HFFc6 (cell line): ENCODE data around the gene NDUFB3. TPM values are rescaled to one million over a fixed set of nuclear protein-coding genes. Genes with fewer than 3 reads are reported as not detected.
"Not testable (repeated sequence)": the region's sequence is repeated elsewhere in the genome, so short reads cannot be mapped to it uniquely, and the experiment has no call there.

Experiments used
- DNase-seq: peaks from one replicate; pipeline ENCODE4 v3.0.0-alpha.2; 2018
- H3K27ac Mint-ChIP-seq: 2 replicates; pipeline ENCODE4 v1.8.0; 2020; ENCODE audit warnings: mild to moderate bottlenecking, mixed read lengths
- H3K27me3 Mint-ChIP-seq: 2 replicates; pipeline ENCODE4 v1.8.0; 2021; ENCODE audit warnings: mild to moderate bottlenecking, moderate library complexity, mixed read lengths; ENCODE audit not compliant: insufficient read depth
- H3K36me3 Mint-ChIP-seq: 2 replicates; pipeline ENCODE4 v1.8.0; 2021; ENCODE audit warnings: low read depth, mixed read lengths
- H3K4me1 Mint-ChIP-seq: 2 replicates; pipeline ENCODE4 v1.8.0; 2020; ENCODE audit warnings: low read depth, mixed read lengths
- H3K4me3 Mint-ChIP-seq: 2 replicates; pipeline ENCODE4 v1.8.0; 2020; ENCODE audit warnings: mild to moderate bottlenecking, moderate library complexity, mixed read lengths
- H3K9me3 Mint-ChIP-seq: 2 replicates; pipeline ENCODE4 v1.8.0; 2020; ENCODE audit warnings: mild to moderate bottlenecking, mixed read lengths
- total RNA-seq, 6 experiments: library from RNA; stranded (reverse); fragmentation: NEBNext Ultra II Directional; extraction: Animal tissue kit (Norgen Biotek cat#: 25700); gene quantifications; 2 replicates in 1 of 6; 3 replicates in 5 of 6; pipeline ENCODE4 v1.2.3, GENCODE V29; 2021
- TF ChIP-seq, protein P1 (sequence below): fragments of 200-600 bp; sonication (generic); IDR thresholded peaks from 2 replicates; pipeline ENCODE4 v1.5.0; 2021; ENCODE audit warnings: antibody characterized with exemption, mild to moderate bottlenecking

NDUFB3 gene
- total RNA-seq, 6 experiments from 2014 or later: 132 to 167 (median 151) TPM

- no peak overlapping the region for H3K4me3 Mint-ChIP-seq
- H3K36me3 Mint-ChIP-seq: peaks cover 9% of the 10 kb centered on the region; the same call in 1 of the 2 replicates
- DNase-seq: no peak
- no peaks in the 10 kb centered on the region; the same call in 1 of the 2 replicates for H3K27me3 Mint-ChIP-seq
- peaks cover 23% of the 10 kb centered on the region for H3K4me1 Mint-ChIP-seq
- no peaks in the 10 kb centered on the region for H3K9me3 Mint-ChIP-seq
- H3K27ac Mint-ChIP-seq: no peak overlapping the region
- TF ChIP-seq, protein P1, sequence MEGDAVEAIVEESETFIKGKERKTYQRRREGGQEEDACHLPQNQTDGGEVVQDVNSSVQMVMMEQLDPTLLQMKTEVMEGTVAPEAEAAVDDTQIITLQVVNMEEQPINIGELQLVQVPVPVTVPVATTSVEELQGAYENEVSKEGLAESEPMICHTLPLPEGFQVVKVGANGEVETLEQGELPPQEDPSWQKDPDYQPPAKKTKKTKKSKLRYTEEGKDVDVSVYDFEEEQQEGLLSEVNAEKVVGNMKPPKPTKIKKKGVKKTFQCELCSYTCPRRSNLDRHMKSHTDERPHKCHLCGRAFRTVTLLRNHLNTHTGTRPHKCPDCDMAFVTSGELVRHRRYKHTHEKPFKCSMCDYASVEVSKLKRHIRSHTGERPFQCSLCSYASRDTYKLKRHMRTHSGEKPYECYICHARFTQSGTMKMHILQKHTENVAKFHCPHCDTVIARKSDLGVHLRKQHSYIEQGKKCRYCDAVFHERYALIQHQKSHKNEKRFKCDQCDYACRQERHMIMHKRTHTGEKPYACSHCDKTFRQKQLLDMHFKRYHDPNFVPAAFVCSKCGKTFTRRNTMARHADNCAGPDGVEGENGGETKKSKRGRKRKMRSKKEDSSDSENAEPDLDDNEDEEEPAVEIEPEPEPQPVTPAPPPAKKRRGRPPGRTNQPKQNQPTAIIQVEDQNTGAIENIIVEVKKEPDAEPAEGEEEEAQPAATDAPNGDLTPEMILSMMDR: no peak
Measured at GRCh38 chr2:201059961-201060755, 11.6 kb upstream of the NDUFB3 start.

DNA sequence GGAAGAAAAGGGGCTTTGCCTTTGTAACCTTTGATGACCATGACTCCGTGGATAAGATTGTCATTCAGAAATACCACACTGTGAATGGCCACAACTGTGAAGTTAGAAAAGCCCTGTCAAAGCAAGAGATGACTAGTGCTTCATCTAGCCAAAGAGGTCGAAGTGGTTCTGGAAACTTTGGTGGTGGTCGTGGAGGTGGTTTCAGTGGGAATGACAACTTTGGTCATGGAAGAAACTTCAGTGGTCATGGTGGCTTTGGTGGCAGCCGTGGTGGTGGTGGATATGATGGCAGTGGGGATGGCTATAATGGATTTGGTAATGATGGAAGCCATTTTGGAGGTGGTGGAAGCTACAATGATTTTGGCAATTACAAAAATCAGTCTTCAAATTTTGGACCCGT lies 8.3 kb upstream of the NDUFB3 start:
- not testable (repeated sequence) for H3K9me3 Mint-ChIP-seq, DNase-seq, H3K27me3 Mint-ChIP-seq, H3K36me3 Mint-ChIP-seq, H3K4me3 Mint-ChIP-seq, H3K27ac Mint-ChIP-seq
- H3K4me1 Mint-ChIP-seq: peaks cover 13% of the 10 kb centered on the region

DNA sequence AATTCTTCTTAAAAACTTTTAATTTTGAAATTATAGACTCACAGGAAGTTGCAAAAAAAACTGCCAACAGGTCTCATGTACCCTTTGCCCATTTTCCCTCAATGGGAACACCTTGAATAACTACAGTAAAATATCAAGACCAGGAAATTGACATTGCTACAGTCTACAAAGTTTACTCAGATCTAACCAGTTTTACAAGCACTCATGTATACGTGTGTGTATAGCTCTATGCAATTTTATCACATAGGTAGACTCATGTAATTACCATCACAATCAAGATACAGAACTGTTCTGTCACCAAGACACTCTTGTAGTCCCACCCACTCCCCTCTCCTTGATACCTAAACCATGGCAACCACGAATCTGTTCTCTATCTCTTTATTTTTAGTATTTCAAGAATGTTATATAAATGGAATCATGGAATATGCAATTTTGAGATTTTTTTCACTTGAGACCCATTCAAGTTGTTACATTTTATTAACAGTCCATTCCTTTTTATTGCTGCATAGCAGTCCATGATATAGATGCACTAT lies 6.9 kb upstream of the NDUFB3 start:
- peaks cover 21% of the 10 kb centered on the region for H3K4me1 Mint-ChIP-seq
- no peaks in the 10 kb centered on the region for H3K27me3 Mint-ChIP-seq
- H3K36me3 Mint-ChIP-seq: peaks cover 9% of the 10 kb centered on the region; the same call in 1 of the 2 replicates
- H3K9me3 Mint-ChIP-seq: no peaks in the 10 kb centered on the region
- no peak overlapping the region; the same call in 1 of the 2 replicates for H3K27ac Mint-ChIP-seq
- TF ChIP-seq, protein P1: no peak
- no peak for DNase-seq
- no peak overlapping the region for H3K4me3 Mint-ChIP-seq

DNA sequence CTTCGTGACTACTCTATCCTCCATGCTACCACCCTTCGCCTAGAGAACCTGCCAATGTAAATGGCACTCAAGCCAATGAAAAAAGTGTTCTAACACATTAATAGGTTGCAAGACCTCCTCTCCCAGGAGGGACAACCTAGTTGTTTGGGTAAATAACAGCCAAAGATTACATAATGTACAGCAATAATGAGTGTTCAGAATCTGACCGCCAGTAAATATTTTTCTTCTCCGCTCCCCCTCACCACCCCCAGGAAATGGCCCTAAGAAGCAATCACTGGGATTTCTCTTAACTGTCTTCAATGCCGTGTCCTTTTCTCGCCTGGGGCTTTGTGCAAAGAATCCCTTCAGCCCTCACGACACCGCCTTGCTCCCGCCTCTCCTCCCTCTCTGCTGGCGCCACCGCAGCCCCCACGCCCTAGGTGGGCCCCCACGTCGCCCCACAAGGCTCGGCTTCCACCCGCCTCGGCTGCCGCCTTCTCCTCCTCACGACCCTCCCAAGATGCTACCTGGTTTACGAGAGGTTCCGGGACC lies 788 bp upstream of the NDUFB3 start:
- Mint-ChIP-seq H3K4me3 (peak overlapping the region; percentile 97), H3K27ac (peak overlapping the region; percentile 93), H3K27me3 (no peaks in the 10 kb centered on the region; the same call in none of the 2 replicates), H3K36me3 (peaks cover 14% of the 10 kb centered on the region), H3K4me1 (peaks cover 33% of the 10 kb centered on the region), H3K9me3 (no peaks in the 10 kb centered on the region)
- no peak for DNase-seq
- TF ChIP-seq, protein P1: no peak

DNA sequence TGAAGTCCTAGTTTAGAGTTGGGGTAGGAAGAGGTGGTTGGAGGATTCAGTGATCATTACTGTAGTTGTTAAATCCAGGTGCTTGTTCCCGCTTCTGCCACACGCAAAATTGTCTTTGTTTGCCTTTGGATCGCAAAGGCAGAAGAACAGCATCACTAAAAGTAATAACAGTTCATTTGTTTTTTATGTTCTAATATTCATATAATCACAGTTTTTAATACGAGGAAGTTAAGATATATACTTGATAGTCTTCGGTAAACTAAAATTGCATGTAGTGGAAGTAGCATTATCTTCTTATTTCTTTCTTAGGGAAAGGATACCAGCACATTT lies 365 bp downstream of the NDUFB3 start:
- H3K27ac Mint-ChIP-seq: peak overlapping the region; percentile 93
- no peaks in the 10 kb centered on the region; the same call in none of the 2 replicates for H3K27me3 Mint-ChIP-seq
- no peak for DNase-seq
- H3K36me3 Mint-ChIP-seq: peaks cover 14% of the 10 kb centered on the region
- TF ChIP-seq, protein P1: no peak
- H3K4me3 Mint-ChIP-seq: peak overlapping the region; percentile 97
- H3K4me1 Mint-ChIP-seq: peaks cover 33% of the 10 kb centered on the region
- H3K9me3 Mint-ChIP-seq: no peaks in the 10 kb centered on the region

DNA sequence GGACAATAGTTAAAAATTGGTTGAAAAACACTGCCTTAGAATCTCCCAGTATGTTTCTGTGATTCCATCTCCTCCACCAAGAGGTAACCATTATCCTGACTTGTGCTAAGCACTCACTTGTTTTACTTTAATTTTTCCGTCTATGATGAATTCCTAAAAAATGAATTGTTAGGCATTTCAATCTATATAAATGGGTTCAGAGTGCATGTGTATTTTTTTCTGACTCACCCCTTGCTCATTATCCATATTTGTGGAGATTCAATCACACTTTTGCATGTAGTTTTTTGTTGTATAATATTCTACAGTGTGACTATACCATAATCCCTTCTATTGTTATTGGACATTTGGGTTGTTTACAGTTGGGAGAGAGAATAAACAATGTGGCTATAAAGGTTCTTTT lies 1.3 kb downstream of the NDUFB3 start:
- Mint-ChIP-seq H3K27me3 (no peaks in the 10 kb centered on the region; the same call in none of the 2 replicates), H3K4me1 (peaks cover 33% of the 10 kb centered on the region), H3K9me3 (no peaks in the 10 kb centered on the region)

More for the DNA sequence above, 1.3 kb downstream of the NDUFB3 start:
- TF ChIP-seq, protein P1: no peak
- no peak for DNase-seq
- Mint-ChIP-seq H3K4me3 (peak overlapping the region; percentile 97), H3K27ac (no peak overlapping the region), H3K36me3 (peaks cover 14% of the 10 kb centered on the region)
